Testis (tissue), 3 donors: ENCODE data around the gene UBE4A. TPM values are rescaled to one million over a fixed set of nuclear protein-coding genes. Genes with fewer than 3 reads are reported as not detected.

Experiments used
- DNase-seq: peaks from one replicate; pipeline ENCODE4 v3.0.0-alpha.2; 2019
- H3K27ac ChIP-seq, 2 donors: fragments of 200-600 bp; sonication (generic); one replicate each; pipeline ENCODE4 v1.5.1; 2019
- H3K27me3 ChIP-seq: fragments of 200-600 bp; sonication (generic); one replicate; pipeline ENCODE4 v1.5.1; 2019
- H3K36me3 ChIP-seq: fragments of 200-600 bp; sonication (generic); one replicate; pipeline ENCODE4 v1.5.1; 2017; ENCODE audit warnings: low read depth; ENCODE audit errors: missing control alignments
- H3K4me1 ChIP-seq: fragments of 200-600 bp; sonication (generic); one replicate; pipeline ENCODE4 v1.5.1; 2019
- H3K4me3 ChIP-seq, 2 donors: fragments of 200-600 bp; sonication (generic); one replicate each; pipeline ENCODE4 v1.5.1; 2017 to 2019
- H3K9me3 ChIP-seq: fragments of 200-600 bp; sonication (generic); one replicate; pipeline ENCODE4 v1.5.1; 2017
- POLR2A ChIP-seq: fragments of 450-650 bp; IDR thresholded peaks from one replicate; pipeline ENCODE4 v1.6.1; 2017; ENCODE audit warnings: antibody characterized with exemption, mild to moderate bottlenecking, moderate library complexity
- WGBS, 2 donors: methylation state at CpG; one replicate each; pipeline ENCODE4 v1.1.5; 2018; 5-methylcytosine and 5-hydroxymethylcytosine counted together
- intact Hi-C: fragments of 100-400 bp; cut with DNase I; formaldehyde crosslinking; loops from one replicate; pipeline ENCODE4 v1.15.1; 2023; ENCODE audit warnings: low total_unique reads
- polyA plus RNA-seq: library from polyadenylated mRNA; stranded (reverse); fragments of 350-450 nt; fragmentation: Illumina TruSeq; extraction: RNeasy Lipid Tissue Mini Kit (QIAGEN cat#74804); gene quantifications from one replicate; pipeline ENCODE4 v1.2.3, GENCODE V29; 2014; ENCODE audit warnings: low read depth, low replicate concordance; ENCODE audit not compliant: insufficient read depth
- total RNA-seq, 2 donors: library from RNA; depleted of rRNA; stranded (reverse); fragments of >200 nt; gene quantifications; one replicate each; pipeline ENCODE4 v1.2.3, GENCODE V29; 2016
- TF ChIP-seq, protein P1 (sequence below), 3 experiments: fragments of 450-650 bp in 2 of 3; fragments of 200-600 bp in 1 of 3; sonication (generic) in 1 of 3; IDR thresholded peaks; one replicate each; pipeline ENCODE4 v1.5.1; 2016 to 2019; ENCODE audit warnings: antibody characterized with exemption in 3 of 3, mild to moderate bottlenecking in 2 of 3, moderate library complexity in 1 of 3

Gene UBE4A
- total and polyA plus RNA-seq, 3 donors from 2014 or later, result 36.6 to 58.4 (median 54.8) TPM

DNA sequence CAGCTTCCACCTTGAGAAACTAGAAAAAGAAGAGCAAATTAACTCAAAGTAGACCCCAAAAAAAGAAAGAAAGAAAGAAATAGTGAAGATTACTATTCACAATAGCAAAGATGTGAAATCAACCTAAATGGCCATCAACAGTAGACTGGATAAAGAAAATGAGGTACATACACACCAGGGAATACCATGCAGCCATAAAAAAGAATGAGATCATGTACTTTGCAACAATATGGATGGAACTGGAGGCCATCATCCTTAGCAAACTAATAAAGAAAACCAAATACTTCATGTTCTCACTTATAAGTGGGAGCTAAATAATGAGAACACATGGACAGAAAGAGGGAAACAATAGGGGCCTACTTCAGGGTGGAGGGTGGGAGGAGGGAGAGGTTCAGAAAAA is 30.7 kb upstream of the UBE4A start:
- H3K36me3 ChIP-seq, result no peaks in the 10 kb centered on the region
- DNase-seq, result no peak
- no peaks in the 10 kb centered on the region for H3K27me3 ChIP-seq
- H3K4me1 ChIP-seq, result no peaks in the 10 kb centered on the region
- no peak for TF ChIP-seq POLR2A
- TF ChIP-seq, protein P1, sequence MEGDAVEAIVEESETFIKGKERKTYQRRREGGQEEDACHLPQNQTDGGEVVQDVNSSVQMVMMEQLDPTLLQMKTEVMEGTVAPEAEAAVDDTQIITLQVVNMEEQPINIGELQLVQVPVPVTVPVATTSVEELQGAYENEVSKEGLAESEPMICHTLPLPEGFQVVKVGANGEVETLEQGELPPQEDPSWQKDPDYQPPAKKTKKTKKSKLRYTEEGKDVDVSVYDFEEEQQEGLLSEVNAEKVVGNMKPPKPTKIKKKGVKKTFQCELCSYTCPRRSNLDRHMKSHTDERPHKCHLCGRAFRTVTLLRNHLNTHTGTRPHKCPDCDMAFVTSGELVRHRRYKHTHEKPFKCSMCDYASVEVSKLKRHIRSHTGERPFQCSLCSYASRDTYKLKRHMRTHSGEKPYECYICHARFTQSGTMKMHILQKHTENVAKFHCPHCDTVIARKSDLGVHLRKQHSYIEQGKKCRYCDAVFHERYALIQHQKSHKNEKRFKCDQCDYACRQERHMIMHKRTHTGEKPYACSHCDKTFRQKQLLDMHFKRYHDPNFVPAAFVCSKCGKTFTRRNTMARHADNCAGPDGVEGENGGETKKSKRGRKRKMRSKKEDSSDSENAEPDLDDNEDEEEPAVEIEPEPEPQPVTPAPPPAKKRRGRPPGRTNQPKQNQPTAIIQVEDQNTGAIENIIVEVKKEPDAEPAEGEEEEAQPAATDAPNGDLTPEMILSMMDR (IDR thresholded peaks at IDR 0.05), result no peak
- no peak overlapping the region for H3K27ac ChIP-seq
- no peak overlapping the region for H3K4me3 ChIP-seq
- no peaks in the 10 kb centered on the region for H3K9me3 ChIP-seq
- intact Hi-C loops, result no loop called here

DNA sequence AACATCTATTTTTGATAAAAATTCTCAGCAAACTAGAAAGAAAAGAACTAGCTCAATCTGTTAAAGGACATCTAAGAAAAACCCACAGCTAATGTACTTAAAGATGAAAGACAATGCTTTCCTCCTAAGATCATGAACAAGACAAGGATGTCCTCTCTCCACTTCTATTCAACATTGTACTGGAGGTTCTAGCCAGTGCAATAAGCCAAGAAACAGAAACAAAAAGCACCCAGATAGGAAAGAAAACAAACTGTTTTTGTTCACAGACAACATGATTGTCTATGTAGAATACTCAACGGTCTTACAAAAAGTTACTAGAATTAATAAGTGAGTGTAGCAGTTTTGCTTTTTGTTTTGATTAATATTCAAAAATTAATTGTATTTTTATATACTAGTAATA is 24.7 kb upstream of the UBE4A start:
- no peaks in the 10 kb centered on the region for H3K27me3 ChIP-seq
- intact Hi-C loops, result no loop called here
- 66 to 81% methylated on average over 1 of the region's 1 CpG for WGBS, 2 donors

DNA sequence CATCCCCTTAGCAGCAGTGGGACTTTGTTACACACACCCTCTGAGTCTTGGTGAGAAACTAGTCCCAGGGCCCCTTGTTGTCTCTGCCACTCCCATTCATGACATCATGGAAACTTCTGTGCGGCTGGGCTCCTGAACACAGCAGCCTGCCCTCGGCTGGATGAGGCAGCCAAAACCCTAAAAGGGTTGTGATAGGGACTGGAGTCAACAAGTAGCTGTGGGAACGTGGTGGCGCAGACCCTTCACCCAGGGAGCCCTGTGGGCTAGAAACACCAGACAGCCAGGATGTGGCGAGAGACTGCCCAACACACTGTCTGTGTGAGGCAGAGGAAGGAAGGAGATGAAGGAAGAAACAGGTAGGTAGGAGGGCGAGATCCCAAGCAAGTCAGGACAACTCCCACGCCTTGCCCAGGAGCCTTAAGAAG is 20.8 kb upstream of the UBE4A start:
- intact Hi-C loops, result no loop called here
- Histone ChIP-seq H3K9me3 (no peaks in the 10 kb centered on the region), H3K27me3 (no peaks in the 10 kb centered on the region), H3K27ac (no peak overlapping the region), H3K4me3 (no peak overlapping the region), H3K36me3 (no peaks in the 10 kb centered on the region), H3K4me1 (no peaks in the 10 kb centered on the region)
- no peak for TF ChIP-seq POLR2A
- TF ChIP-seq, protein P1 (IDR thresholded peaks at IDR 0.05), result no peak
- 70 to 82% methylated on average over 7 of the region's 7 CpGs for WGBS, 2 donors
- no peak for DNase-seq

More for the DNA sequence above, 24.7 kb upstream of the UBE4A start:
- H3K27ac ChIP-seq, result no peak overlapping the region
- DNase-seq, result no peak
- no peak overlapping the region for H3K4me3 ChIP-seq
- H3K36me3 ChIP-seq, result no peaks in the 10 kb centered on the region
- TF ChIP-seq POLR2A, result no peak
- TF ChIP-seq, protein P1 (IDR thresholded peaks at IDR 0.05), result no peak
- no peaks in the 10 kb centered on the region for H3K4me1 ChIP-seq
- H3K9me3 ChIP-seq, result no peaks in the 10 kb centered on the region

DNA sequence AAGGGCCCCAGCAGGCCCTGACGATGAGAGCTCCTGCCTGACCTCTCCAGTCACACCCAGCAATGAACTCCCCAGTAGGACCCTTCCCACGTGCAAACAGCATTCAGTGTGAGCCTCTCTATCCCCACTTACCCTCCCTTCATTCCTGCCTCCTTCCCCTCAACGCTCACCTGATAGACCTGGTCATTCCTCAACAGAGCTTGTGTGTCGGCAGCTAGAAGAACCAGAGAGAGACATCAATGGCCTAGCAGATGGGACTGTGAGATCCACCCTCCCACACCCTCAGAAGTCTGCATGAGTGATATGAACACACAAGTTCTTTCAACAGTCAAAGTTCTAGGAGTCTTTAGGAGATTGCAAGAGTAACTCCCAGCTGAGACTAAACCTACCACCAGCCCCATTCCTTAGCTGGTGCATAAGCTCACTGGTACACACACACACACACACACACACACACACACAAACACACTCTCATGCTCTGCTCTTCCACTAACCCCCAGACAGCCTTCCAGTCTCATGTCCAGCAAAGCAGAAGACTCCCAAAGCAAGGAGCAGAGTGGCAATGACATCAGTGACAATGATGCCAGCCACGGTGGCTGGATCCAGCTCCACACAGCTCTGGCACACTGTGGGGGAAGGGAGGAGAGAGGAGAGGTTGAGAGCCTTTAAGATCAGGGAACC is 20.0 kb upstream of the UBE4A start:
- Histone ChIP-seq H3K36me3 (no peaks in the 10 kb centered on the region), H3K27ac (no peak overlapping the region), H3K4me1 (no peaks in the 10 kb centered on the region), H3K4me3 (no peak overlapping the region), H3K9me3 (no peaks in the 10 kb centered on the region), H3K27me3 (no peaks in the 10 kb centered on the region)
- no peak for TF ChIP-seq POLR2A
- TF ChIP-seq, protein P1 (IDR thresholded peaks at IDR 0.05), result no peak
- intact Hi-C loops, result no loop called here
- 77 to 79% methylated on average over 4 to 5 of the region's 5 CpGs for WGBS, 2 donors
- no peak for DNase-seq

DNA sequence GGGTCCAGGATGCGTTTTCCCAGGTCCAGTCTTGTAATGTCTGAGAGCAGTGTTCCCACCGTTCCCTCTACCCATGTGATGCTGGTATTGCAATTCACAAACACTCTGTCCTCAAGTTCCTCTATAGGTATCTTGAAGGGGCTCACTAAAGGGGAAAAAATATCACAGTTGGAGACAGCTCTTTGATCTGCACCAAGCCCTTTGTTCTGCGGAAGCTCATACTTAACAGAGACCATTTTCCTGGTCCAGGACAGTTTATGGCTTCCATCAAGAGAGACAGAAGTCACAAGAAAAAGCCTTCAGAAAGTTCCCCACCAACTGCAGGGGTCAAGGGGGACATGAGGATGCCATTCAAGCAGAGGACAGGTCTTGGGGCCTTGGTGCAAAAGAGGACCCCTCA is 19.0 kb upstream of the UBE4A start:
- no peak for DNase-seq
- WGBS, 2 donors, result 87% methylated on average over 3 of the region's 3 CpGs
- Histone ChIP-seq H3K36me3 (no peaks in the 10 kb centered on the region), H3K4me1 (no peaks in the 10 kb centered on the region), H3K9me3 (no peaks in the 10 kb centered on the region), H3K4me3 (no peak overlapping the region), H3K27ac (no peak overlapping the region), H3K27me3 (no peaks in the 10 kb centered on the region)
- TF ChIP-seq POLR2A, result no peak
- TF ChIP-seq, protein P1 (IDR thresholded peaks at IDR 0.05), result no peak
- intact Hi-C loops, result loop anchor here (10.0 kb wide), 1 partner anchor 136 kb away; no protein-coding TSS in a partner anchor
